HT1080 (cell line): ENCODE measurements around the gene INPP5A. TPM values are rescaled to one million over a fixed set of nuclear protein-coding genes. Genes with fewer than 3 reads are reported as not detected.

Source experiments
- DNase-seq: peaks from one replicate; pipeline ENCODE4 v3.0.0-alpha.2; 2015; ENCODE audit warnings: low read depth
- total RNA-seq: library from RNA; depleted of rRNA; stranded (reverse); fragments of >200 nt; shearing (Covaris generic); gene quantifications from 2 replicates; pipeline ENCODE4 v1.2.3, GENCODE V29; 2014

The INPP5A gene
- total RNA-seq, 1 experiment from 2014 or later: 34.4 TPM

DNA sequence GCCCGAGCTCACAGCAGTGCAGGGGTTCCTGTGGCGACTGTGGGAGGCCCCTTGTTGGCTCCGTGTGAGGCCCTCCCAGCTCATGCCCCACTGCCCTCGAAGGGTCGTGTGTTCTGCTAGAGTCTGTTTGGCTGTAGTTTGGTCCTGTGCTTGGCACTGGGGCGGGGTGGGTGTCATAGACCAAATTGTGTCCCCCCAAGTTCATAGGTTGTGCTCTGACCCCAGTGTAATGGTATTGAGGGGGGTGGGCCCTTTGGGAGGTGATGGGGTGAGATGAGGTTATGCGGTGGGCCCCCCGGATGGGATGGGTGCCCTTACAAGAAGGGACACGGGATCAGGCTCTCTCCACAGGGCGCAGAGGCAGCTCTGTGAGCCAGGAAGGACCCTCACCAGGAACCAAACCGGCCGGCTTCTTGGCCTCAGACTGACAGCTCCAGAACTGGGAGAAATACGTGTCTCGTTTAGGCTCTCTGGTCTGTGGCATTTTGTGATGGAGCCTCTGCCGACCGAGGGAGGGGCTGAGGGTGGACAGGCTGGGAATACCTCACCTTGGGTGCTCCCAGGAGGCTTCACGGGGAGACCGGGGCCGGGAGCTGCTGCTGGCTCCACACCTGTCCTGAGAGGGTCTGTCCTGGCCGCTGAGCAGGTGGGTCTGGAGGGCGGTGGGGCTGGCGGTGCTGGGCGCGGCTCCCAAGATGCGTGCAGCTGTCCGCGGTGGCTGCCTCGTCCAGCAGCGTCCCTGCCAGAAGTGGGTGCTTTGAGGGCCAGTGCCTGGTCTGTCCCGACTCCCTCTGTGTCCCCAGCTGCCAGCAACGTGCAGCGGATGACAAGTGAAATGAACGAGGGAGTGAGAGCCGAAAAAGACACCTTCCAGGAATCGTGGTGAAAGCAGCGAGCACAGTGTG lies 89.4 kb downstream of the INPP5A start:
- no peak for DNase-seq

GRCh38 chr10:132627666-132628531 lies 90.3 kb downstream of the INPP5A start:
- no peak for DNase-seq

DNA sequence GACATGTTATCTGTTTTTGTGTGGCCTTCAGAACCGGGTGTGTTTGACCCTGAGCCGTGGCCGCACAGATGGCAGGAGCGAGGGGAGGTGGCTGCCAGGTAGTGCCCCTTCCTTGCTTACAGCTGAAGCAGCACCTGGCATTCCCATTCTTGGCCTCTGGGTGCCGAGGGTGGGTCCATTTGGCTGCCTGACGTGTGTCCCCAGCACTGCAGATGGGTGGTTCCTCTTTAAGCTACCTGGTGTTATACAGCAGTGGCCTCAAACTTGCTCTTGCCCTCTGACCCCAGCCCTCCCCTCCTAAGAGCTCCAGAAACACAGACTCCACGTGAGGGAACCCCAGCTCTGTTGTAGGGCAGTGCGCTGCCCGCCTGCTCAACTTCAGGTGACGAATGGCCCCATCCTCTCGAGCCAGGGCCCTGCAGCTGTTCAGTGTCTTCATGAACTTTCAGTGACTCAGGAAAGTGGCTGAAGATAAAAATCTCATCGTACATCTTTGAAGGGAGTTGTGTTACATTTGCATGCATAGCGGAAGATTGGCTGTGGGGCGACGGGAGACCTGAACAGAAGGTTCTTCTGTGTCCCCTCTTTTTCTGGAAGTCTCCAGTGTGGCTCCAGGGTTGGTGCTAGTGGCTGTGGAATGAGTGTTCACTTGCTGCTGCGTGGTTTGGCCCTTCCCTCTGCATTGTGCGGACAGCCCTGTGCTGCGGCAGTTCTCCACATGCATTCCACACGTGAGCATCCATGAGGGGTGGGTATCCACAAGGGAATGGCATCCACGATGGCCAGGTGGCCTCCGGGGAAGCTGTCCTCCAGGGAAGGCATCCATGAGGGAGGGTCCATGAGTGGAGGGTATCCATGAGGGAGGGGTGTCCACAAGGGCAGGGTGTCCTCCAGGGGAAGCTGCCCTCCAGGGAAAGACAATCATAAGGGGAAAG lies 91.6 kb downstream of the INPP5A start:
- DNase-seq: no peak

GRCh38 chr10:132630156-132630555 lies 92.6 kb downstream of the INPP5A start:
- no peak for DNase-seq

GRCh38 chr10:132630666-132631337 lies 93.2 kb downstream of the INPP5A start:
- DNase-seq: no peak

DNA sequence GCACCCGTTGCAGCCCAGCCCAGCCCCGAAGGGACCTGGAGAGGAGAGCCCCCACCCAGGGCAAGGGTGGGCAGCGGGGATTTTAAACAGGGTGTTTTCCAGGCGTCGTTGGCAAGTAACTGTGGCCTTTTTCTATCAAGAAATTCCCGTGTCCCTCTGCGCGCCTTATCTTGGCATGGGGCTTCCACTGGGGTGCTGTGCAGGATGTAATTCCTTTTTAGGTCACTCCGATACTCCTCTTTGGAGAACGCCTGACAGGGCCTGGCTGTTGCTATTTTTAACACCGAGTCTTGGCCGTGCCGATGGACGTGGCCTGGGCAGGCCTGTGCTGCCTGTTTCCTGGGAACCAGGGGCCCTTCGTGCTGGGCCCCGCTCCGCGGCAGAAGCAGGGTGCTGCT lies 93.8 kb downstream of the INPP5A start:
- DNase-seq: no peak

DNA sequence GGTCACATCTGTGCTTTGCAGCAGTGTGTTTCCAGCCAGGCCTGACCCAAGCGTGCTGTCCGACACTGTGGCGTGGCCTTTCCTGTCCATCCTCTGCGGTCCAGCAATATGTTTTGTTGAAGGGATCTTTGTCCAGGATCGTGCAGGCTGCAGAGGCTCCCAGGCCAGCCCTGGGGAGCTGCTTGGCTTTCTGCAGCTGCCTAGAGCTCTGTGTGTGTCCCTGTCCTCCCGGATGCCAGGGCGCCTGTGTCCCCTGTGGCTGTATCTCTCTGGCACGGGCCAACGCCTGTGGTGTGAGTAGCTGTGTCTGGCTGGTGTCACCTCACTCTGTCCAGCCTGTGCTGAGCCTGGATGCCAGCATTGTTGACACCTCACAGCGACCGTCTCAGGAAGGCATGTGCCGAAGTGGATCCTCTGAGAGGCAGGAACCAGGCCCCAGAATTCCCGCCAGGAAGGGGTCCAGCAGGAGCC lies 94.5 kb downstream of the INPP5A start:
- no peak for DNase-seq

DNA sequence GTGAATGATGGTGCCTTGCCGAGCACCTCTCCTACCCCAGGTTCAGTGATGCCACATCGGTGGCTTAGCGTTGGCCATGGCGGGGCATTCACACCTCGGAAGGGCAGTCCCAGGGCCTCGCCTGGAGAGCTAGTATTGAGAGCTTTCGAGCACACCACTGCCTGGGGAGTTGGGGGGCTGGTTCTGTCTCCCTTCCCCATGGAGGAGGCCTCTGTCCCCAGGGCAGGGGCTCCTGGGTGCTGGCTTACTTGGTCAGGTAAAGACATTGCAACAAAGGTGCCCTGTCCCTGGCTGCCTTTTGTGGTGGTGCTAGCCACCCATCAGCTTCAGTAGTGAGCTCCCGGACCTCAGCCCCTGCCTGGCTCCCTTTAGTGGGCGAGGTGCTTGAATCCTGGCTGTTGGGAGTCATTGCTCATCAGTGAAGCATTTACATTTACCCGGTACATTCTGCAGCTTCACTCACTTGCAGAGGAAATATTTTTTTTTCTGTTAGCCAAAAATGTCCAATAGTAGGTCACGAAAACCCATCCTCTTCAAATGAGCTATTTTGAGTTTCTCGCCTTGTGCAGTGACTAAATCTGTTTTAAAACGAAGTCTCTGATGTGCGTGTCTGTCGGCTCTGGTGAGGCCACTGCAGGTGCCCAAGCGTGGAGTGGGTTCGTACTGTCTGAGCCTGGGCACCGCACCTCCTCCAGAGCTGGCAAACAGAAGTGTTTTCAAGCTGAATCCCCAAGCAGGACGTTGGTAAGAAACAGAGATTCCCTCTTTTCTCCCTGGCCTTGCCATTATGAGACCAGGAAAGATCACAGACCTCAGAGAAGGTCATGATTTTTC lies 95.5 kb downstream of the INPP5A start:
- no peak for DNase-seq

DNA sequence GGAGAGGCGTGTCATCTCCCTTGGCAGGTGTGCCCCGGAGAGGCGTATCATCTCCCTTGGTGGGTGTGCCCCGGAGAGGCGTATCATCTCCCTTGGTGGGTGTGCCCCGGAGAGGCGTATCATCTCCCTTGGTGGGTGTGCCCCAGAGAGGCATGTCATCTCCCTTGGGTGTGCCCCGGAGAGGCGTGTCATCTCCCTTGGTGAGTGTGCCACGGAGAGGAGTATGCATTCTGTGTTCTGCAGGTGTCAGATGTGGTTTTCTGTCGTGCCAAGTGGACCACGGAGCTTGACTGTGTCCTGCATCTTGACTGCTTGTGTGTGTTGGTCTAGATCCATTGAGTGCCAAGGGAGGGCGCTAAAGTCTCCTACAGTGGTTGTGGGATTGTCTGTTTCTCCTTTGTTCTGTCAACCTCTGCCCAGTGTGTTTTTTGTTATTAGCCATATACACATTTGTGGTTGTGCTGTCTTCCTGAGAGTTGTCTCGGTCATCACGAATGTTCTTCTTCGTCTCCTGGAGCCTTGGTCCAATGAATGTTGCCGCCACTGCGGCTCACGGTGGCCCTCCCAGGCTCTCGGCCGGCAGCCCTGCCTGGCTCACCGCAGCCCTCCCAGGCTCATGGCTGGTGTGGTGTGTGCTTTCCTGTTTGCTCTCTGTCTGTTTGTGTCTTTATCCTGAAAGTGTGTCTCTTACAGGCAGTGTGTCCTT lies 96.8 kb downstream of the INPP5A start:
- no peak for DNase-seq

DNA sequence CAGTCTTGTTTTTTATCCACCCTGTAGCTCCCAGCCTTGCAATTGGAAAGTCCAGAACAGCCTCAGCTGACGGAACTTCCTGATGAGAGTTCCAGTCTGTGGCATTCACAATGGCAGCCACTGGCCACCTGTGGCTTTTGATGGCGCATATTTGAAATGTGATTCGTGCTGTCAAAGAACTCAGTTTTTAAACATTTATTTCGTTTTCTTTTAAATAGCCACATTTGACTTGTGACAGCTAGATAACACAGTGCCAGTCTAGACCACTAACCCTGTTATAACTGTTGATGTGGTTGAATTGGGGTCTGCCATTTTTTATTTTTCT lies 97.3 kb downstream of the INPP5A start:
- DNase-seq: no peak

- no peak for DNase-seq
Measured at GRCh38 chr10:132636358-132636757, 98.8 kb downstream of the INPP5A start.

- peak; percentile 73 for DNase-seq
Measured at GRCh38 chr10:132637477-132638129, 100.0 kb downstream of the INPP5A start.

DNA sequence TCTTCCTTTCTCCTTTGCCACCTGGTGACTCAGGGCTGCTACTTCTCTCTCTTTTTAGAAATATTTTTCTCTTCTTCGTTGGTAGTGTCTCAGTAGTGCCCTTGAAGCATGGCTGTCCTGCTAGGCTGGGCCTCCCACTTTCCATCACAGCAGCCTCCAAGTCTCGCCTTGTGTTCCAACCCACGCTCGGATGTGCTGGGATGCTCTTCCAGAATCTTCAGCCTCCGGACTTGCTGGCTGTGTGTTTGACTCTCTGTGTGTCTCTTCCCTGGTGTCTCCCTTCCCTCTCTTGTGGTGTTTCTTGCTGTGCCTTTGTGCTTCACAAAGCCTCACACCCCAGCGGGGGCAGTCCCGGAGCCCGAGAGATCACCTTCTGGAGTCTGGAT lies 100.5 kb downstream of the INPP5A start:
- DNase-seq: no peak

DNA sequence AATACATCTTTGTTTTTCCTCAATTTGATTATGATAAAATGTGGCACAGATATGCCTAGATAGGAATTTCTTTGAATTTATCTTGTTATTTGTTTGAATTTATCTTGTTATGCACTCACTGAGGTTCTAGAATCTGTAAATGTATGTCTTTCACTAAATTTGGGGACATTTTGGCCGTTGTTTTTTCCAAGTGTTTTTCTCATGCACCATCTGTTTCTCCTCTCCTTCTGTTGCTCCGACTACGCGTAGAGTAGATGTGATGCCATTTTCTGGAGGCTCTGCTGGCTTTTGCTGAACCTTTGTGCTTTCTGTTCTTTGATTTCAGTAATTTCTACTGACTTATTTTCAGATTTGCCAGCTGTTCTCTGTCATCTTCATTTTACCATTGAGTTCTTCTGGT lies 101.9 kb downstream of the INPP5A start:
- DNase-seq: no peak

- DNase-seq: no peak
Measured at GRCh38 chr10:132640326-132641125, 102.9 kb downstream of the INPP5A start.

DNA sequence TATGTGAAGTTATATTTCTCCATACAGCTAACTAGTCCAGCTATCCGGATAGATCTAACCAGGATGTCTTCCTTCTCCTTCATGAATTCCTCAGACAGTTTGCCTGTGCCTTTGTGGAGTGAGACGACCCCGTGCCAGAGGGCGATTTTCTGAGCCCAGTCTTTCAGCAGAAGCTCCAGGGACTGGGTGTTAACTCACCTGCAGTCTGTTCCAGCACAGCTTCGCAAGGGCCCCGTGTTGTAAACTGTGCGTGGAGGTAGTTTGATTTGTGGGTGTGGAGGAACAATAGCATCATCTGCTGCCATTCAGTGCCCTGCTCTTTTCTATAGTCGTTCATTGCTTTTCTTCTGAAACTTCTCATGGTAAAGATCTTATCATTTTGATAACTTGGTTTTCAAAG lies 103.8 kb downstream of the INPP5A start:
- no peak for DNase-seq

DNA sequence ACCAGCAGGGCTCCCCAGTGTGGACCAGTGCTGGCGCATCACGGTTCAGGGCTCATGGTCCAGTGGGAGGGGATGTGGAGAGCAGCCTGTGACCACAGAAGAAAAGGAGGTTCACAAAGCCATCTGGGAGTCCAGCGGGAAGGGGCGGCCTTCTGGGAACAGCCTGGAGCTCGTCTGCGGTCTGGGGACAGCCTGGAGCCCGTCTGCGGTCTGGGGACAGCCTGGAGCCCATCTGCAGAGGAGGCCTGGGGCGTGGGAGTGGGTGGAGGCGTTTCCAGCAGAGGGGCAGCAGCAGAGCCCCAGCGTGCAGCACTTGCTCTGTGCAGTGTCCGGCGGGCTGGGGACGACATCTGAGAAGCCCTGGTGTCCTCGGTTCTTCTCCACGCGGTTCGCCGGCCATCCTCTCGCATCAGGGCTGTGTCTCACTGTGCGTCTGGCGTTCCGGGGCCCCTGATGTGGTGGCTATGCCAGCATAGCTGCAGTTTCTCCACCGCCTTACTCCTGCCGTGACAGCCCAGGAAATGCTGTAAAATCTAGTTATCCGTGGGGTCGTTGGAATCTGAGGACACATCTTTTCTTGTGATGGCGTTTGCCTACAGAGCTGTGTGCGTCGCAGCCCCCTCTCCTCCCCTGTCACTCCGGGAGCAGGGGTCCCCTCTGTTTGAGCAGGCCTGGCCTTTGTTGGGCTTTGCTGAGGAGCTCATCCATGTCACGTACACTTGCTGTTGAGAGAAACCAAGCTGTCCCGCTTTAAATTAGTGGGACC lies 104.6 kb downstream of the INPP5A start:
- DNase-seq: no peak
